ENCODE data around the gene ICAM2.
A peak's percentile ranks its signal among the peaks of the same experiment; 100 is the strongest.

Gene ICAM2

GRCh38 chr17:64020056-64020766 is at the start of gene ICAM2:
TSS of gene ICAM2 (minus strand) at chr17:64020633. CDS start at chr17:64006691, 13,942 bp downstream.
- TF ChIP-seq CTCF (IDR thresholded peaks at IDR 0.05; ENCODE audit: extremely low read depth, missing control alignments): no peak
- peak; percentile 69 for DNase-seq (ENCODE audit: low spot score)

- no peak for TF ChIP-seq CTCF (IDR thresholded peaks at IDR 0.05; ENCODE audit: extremely low read depth, missing control alignments)
- DNase-seq (ENCODE audit: low spot score): no peak
Measured at GRCh38 chr17:64070213-64070612, 49.8 kb upstream of the ICAM2 start.

- DNase-seq (ENCODE audit: low spot score): no peak
- no peak for TF ChIP-seq CTCF (IDR thresholded peaks at IDR 0.05; ENCODE audit: extremely low read depth, missing control alignments)
Measured at GRCh38 chr17:64069143-64069542, 48.7 kb upstream of the ICAM2 start.

GRCh38 chr17:64067657-64068056 is 47.2 kb upstream of the ICAM2 start:
- DNase-seq (ENCODE audit: low spot score): no peak
- TF ChIP-seq CTCF (IDR thresholded peaks at IDR 0.05; ENCODE audit: extremely low read depth, missing control alignments): no peak

- TF ChIP-seq CTCF (IDR thresholded peaks at IDR 0.05; ENCODE audit: extremely low read depth, missing control alignments): no peak
Measured at GRCh38 chr17:64066716-64067115, 46.3 kb upstream of the ICAM2 start.

GRCh38 chr17:64065161-64065560 is 44.7 kb upstream of the ICAM2 start:
- no peak for DNase-seq (ENCODE audit: low spot score)
- TF ChIP-seq CTCF (IDR thresholded peaks at IDR 0.05; ENCODE audit: extremely low read depth, missing control alignments): no peak

More at GRCh38 chr17:64066716-64067115, 46.3 kb upstream of the ICAM2 start:
- no peak for DNase-seq (ENCODE audit: low spot score)

GRCh38 chr17:64064331-64064730 is 43.9 kb upstream of the ICAM2 start:
- TF ChIP-seq CTCF (IDR thresholded peaks at IDR 0.05; ENCODE audit: extremely low read depth, missing control alignments): no peak
- DNase-seq (ENCODE audit: low spot score): no peak

Measured in GM20000 (cell line).